OCI-LY3 (cell line): ENCODE results near the gene TMEM120A.

ENCODE experiments used
- H2AFZ ChIP-seq: fragments of 200-600, 300-600 bp; shearing (Covaris generic); 2 replicates; pipeline ENCODE4 v1.6.0; 2014; ENCODE audit warnings: antibody characterized with exemption, low read depth, low read length
- H3K27ac ChIP-seq: fragments of 200-600, 300-600 bp; sonication (generic); 2 replicates; pipeline ENCODE4 v1.5.1; 2014; ENCODE audit warnings: mild to moderate bottlenecking, low read length, moderate library complexity, mixed read lengths
- H3K27me3 ChIP-seq: fragments of 200-600, 300-600 bp; sonication (generic); 2 replicates; pipeline ENCODE4 v1.6.1; 2014; ENCODE audit warnings: low read depth, low read length, mixed read lengths
- H3K36me3 ChIP-seq: fragments of 200-600, 300-600 bp; sonication (generic); replicated peaks from 2 replicates; pipeline ENCODE3; 2014; ENCODE audit warnings: low read depth, low read length, mixed read lengths
- H3K4me1 ChIP-seq: fragments of 300-600, 200-600 bp; sonication (generic); 2 replicates; pipeline ENCODE4 v1.6.1; 2014; ENCODE audit warnings: low read length, mixed read lengths
- H3K4me2 ChIP-seq: fragments of 200-600, 300-600 bp; sonication (generic); 2 replicates; pipeline ENCODE4 v1.6.1; 2014; ENCODE audit warnings: low read length, mixed read lengths
- H3K4me3 ChIP-seq: fragments of 300-600, 200-600 bp; sonication (generic); 2 replicates; pipeline ENCODE4 v1.5.1; 2014; ENCODE audit warnings: antibody characterized with exemption, mild to moderate bottlenecking, low read length, moderate library complexity
- H3K79me2 ChIP-seq: fragments of 300-600, 200-600 bp; shearing (Covaris generic); 2 replicates; pipeline ENCODE4 v1.6.1; 2014; ENCODE audit warnings: mild to moderate bottlenecking, low read length, mixed read lengths
- H3K9ac ChIP-seq: fragments of 300-600, 200-600 bp; shearing (Covaris generic); 2 replicates; pipeline ENCODE4 v1.6.0; 2014; ENCODE audit warnings: mild to moderate bottlenecking, low read length, moderate library complexity
- H3K9me3 ChIP-seq: fragments of 200-600, 300-600 bp; shearing (Covaris generic); 2 replicates; pipeline ENCODE4 v1.6.1; 2014; ENCODE audit warnings: low read length, mixed read lengths; ENCODE audit not compliant: insufficient read depth
- H4K20me1 ChIP-seq: fragments of 200-600, 300-600 bp; sonication (generic); 2 replicates; pipeline ENCODE4 v1.6.1; 2016; ENCODE audit warnings: low read length, mixed read lengths; ENCODE audit not compliant: insufficient read depth
- EZH2phosphoT487 ChIP-seq: fragments of 200-600 bp; shearing (Covaris generic); IDR thresholded peaks from 2 replicates; pipeline ENCODE4 v1.6.1; 2018; ENCODE audit warnings: antibody characterized with exemption, mixed run types, low read depth
- TF ChIP-seq, protein P1 (sequence below): fragments of 200-600, 300-600 bp; sonication (generic); IDR thresholded peaks from 2 replicates; pipeline ENCODE4 v1.5.1; 2014; ENCODE audit warnings: antibody characterized with exemption, low read length, low read depth

Gene TMEM120A

DNA sequence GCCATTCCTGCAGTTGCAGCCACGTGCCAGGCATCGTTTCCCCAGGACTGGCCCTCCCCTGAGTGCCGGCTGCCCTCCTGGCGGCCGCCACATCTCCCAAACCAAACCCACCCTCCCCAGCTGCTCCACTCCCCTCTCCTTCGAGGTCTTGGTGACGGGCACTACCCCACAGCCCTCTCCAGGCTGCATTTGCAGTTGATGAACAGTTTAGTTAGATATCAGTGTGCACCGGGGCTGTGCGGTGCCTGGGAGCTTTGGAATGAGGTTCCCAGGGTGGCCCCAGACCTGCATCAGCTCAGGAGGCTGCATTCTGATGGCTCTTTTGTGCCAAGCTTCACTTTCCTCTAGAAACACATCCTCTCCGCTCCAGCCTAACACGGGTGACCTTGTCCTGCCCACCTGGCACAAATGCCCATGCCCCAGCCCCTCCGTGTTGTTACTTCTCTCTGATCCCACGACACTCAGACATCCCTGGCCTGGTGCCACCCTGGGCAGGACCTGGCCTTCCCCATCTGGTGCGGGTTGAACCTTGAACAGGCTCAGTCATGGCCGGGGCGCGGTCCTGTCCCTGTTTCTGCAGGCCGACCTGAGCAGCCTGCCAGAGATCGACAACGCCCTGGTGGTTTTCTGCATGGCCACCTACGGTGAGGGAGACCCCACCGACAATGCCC lies 14.5 kb downstream of the TMEM120A start:
- Histone ChIP-seq H3K27me3 (no peaks in the 10 kb centered on the region), H3K4me3 (no peak overlapping the region), H3K27ac (no peak overlapping the region), H2AFZ (no peak overlapping the region), H3K9me3 (no peaks in the 10 kb centered on the region), H3K36me3 (no peaks in the 10 kb centered on the region), H3K4me2 (no peak overlapping the region), H3K9ac (no peak overlapping the region), H3K79me2 (no peaks in the 10 kb centered on the region), H3K4me1 (no peaks in the 10 kb centered on the region), H4K20me1 (no peaks in the 10 kb centered on the region)
- TF ChIP-seq EZH2phosphoT487 = no peak
- TF ChIP-seq, protein P1, sequence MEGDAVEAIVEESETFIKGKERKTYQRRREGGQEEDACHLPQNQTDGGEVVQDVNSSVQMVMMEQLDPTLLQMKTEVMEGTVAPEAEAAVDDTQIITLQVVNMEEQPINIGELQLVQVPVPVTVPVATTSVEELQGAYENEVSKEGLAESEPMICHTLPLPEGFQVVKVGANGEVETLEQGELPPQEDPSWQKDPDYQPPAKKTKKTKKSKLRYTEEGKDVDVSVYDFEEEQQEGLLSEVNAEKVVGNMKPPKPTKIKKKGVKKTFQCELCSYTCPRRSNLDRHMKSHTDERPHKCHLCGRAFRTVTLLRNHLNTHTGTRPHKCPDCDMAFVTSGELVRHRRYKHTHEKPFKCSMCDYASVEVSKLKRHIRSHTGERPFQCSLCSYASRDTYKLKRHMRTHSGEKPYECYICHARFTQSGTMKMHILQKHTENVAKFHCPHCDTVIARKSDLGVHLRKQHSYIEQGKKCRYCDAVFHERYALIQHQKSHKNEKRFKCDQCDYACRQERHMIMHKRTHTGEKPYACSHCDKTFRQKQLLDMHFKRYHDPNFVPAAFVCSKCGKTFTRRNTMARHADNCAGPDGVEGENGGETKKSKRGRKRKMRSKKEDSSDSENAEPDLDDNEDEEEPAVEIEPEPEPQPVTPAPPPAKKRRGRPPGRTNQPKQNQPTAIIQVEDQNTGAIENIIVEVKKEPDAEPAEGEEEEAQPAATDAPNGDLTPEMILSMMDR = no peak

DNA sequence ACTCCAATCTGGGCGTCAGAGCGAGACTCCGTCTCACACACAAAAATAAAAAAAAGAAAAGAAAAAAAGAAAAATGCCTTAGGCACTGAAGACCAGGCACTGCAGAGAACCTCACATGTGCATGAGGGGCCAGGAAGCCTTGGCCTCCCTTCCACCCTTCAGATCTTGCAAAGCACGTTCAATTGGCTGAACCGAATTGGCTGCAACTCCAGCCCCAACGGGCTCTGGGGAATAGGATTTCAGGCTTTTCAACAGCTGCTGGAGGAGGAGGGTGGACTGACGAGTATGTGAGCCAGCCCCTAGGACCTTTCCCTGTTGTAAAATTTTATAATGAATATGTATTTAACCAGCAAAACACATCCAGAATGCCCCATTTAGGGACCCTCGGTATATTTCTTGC lies 16.7 kb downstream of the TMEM120A start:
- Histone ChIP-seq H3K27me3 (no peaks in the 10 kb centered on the region), H3K36me3 (peaks cover 5% of the 10 kb centered on the region), H3K9me3 (no peaks in the 10 kb centered on the region), H3K4me3 (no peak overlapping the region), H3K4me2 (no peak overlapping the region), H3K27ac (no peak overlapping the region), H3K9ac (no peak overlapping the region), H3K79me2 (no peaks in the 10 kb centered on the region), H2AFZ (no peak overlapping the region), H4K20me1 (no peaks in the 10 kb centered on the region), H3K4me1 (no peaks in the 10 kb centered on the region)
- TF ChIP-seq EZH2phosphoT487 = no peak
- TF ChIP-seq, protein P1 = no peak

DNA sequence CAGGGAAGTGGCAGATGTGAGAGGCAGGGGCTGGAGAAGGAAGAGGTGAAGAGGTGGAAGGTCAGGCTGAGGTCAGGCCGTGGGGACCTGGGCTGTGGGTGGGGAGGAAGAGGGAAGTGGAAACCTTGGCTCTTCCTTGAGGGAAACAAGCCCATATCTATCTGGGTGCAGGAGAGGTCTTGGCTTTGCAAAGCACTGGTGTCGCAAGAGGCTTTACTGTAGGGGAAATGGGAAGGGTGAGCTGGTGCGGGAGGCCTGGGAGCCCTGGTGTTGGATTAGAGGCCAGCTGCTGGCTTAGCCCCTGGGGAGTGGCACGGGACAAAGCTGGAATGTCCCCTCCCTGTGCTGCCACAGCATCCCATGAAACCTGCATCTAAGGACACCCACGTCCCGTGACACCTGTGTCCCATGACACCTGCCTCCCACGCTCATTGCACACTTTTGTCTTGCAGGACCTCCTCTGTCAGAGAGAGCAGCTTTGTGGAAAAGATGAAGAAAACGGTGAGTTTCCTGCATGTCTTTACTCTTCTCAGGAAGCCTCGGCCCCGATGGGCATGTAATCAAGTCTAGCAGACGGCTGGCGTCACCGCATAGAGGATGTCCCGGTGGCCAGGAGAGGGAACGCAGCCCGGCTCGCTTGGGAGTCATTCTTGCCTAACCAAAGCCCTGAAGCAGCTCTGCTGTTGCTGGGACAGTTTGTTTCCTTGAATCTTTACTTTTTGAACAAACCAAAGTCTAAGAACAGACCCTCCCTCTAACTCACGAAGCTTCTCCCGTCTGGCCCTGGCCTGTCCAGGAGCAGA lies 22.2 kb downstream of the TMEM120A start:
- H3K27ac ChIP-seq = no peak overlapping the region
- no peaks in the 10 kb centered on the region for H3K4me1 ChIP-seq
- H3K36me3 ChIP-seq = peaks cover 9% of the 10 kb centered on the region
- no peak overlapping the region for H3K4me2 ChIP-seq
- H4K20me1 ChIP-seq = no peaks in the 10 kb centered on the region; the same call in 1 of the 2 replicates
- H3K27me3 ChIP-seq = no peaks in the 10 kb centered on the region
- H3K79me2 ChIP-seq = no peaks in the 10 kb centered on the region
- no peaks in the 10 kb centered on the region for H3K9me3 ChIP-seq
- H2AFZ ChIP-seq = no peak overlapping the region
- H3K9ac ChIP-seq = no peak overlapping the region
- TF ChIP-seq, protein P1 = no peak
- no peak for TF ChIP-seq EZH2phosphoT487
- no peak overlapping the region for H3K4me3 ChIP-seq

DNA sequence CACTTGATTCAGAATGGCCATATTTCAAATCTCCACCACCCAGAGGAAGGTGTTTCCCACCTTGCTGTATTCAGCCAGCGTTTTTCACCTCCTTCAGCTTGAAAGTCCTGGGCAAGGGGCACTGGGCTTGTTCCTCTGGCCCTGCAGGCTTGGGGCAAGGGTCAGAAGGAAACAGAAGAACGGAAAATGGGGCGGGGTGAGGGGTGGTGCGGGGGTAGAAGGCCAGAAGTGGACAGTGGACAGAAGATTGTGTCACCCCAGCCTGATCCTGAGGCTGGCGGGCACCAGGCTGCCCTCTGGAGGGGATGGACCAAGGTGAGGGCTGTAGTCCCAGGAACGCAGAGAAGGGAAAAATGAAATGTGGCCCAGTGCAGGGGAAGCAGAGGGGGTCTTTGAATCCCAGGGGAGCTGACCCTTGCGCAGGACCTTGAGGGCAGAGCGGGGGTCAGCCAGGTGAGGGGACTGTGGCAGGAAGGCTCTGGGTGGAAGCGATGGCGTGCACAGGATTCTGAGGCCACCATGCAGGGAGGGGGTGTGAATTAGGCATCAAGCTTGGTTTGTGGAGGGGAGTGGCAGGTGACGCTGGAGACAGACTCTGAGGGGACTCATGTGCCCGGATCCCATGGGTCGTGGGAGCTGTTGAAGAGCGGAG lies 23.0 kb downstream of the TMEM120A start:
- TF ChIP-seq EZH2phosphoT487 = no peak
- TF ChIP-seq, protein P1 = no peak
- Histone ChIP-seq H3K9me3 (no peaks in the 10 kb centered on the region), H3K27ac (no peak overlapping the region), H2AFZ (no peak overlapping the region), H3K36me3 (peaks cover 9% of the 10 kb centered on the region), H3K4me2 (no peak overlapping the region), H3K4me3 (no peak overlapping the region), H4K20me1 (no peaks in the 10 kb centered on the region; the same call in 1 of the 2 replicates), H3K9ac (no peak overlapping the region), H3K27me3 (no peaks in the 10 kb centered on the region), H3K4me1 (no peaks in the 10 kb centered on the region), H3K79me2 (no peaks in the 10 kb centered on the region)
